Erythroblast (primary cell): ENCODE results near the gene EGFL8.

ENCODE experiments used
- GATA1 ChIP-seq: IDR thresholded peaks from 2 replicates; pipeline ENCODE4 v1.6.1; 2011; ENCODE audit warnings: low read depth, mild to moderate bottlenecking, control low read depth, low read length, moderate library complexity
- POLR2A ChIP-seq: IDR thresholded peaks from 2 replicates; pipeline ENCODE4 v1.6.1; 2011; ENCODE audit warnings: mild to moderate bottlenecking, low read length

GRCh38 chr6:32191696-32192607, 27.6 kb downstream of the EGFL8 start:
- TF ChIP-seq POLR2A (no peak), GATA1 (no peak)
